Tibial nerve (tissue), 4 donors: ENCODE data around the gene GNG14. TPM values are rescaled to one million over a fixed set of nuclear protein-coding genes. Genes with fewer than 3 reads are reported as not detected.
"Not testable (repeated sequence)": the region's sequence is repeated elsewhere in the genome, so short reads cannot be mapped to it uniquely, and the experiment has no call there.

ENCODE experiments used
- DNase-seq, 2 donors: peaks; one replicate each; pipeline ENCODE4 v3.0.0-alpha.2; 2019; ENCODE audit warnings: low spot score in 2 of 2
- H3K27ac ChIP-seq, 4 donors: fragments of 200-600 bp; sonication (generic) in 3 of 4; one replicate each; pipeline ENCODE4 v1.5.1; 2017 to 2019; ENCODE audit warnings: mild to moderate bottlenecking in 1 of 4
- H3K27me3 ChIP-seq, 2 donors: fragments of 200-600 bp; sonication (generic) in 1 of 2; one replicate each; pipeline versions ENCODE4 v1.5.1 to v1.6.0; 2017 to 2019
- H3K36me3 ChIP-seq, 3 donors: fragments of 200-600 bp; sonication (generic); one replicate each; pipeline ENCODE4 v1.5.1; 2018 to 2019
- H3K4me1 ChIP-seq, 4 donors: fragments of 200-600 bp; sonication (generic) in 3 of 4; one replicate each; pipeline ENCODE4 v1.5.1; 2017 to 2019
- H3K4me3 ChIP-seq, 4 donors: fragments of 200-600 bp; sonication (generic) in 3 of 4; one replicate each; pipeline ENCODE4 v1.5.1; 2017 to 2019; ENCODE audit warnings: mild to moderate bottlenecking in 1 of 4, moderate library complexity in 1 of 4
- H3K9me3 ChIP-seq, 4 donors: fragments of 200-600 bp; sonication (generic) in 3 of 4; one replicate each; pipeline ENCODE4 v1.5.1; 2017 to 2019
- EP300 ChIP-seq, 2 donors: sonication (generic); formaldehyde crosslinking; IDR thresholded peaks; one replicate each; pipeline ENCODE4 v1.6.1; 2017; ENCODE audit warnings: antibody characterized with exemption in 2 of 2, mild to moderate bottlenecking in 1 of 2
- POLR2A ChIP-seq, 2 donors: fragments of 450-650 bp; IDR thresholded peaks; one replicate each; pipeline ENCODE4 v1.6.1; 2017; ENCODE audit warnings: antibody characterized with exemption in 2 of 2, mild to moderate bottlenecking in 2 of 2, moderate library complexity in 2 of 2
- WGBS, 2 donors: methylation state at CpG; one replicate each; pipeline ENCODE4 v1.1.5; 2018; 5-methylcytosine and 5-hydroxymethylcytosine counted together
- total RNA-seq, 4 donors: library from RNA; depleted of rRNA; stranded (reverse); fragments of >200 nt; gene quantifications; one replicate each; pipeline ENCODE4 v1.1.0, GENCODE V29; 2016
- TF ChIP-seq, protein P1 (sequence below), 5 experiments: fragments of 200-600 bp in 3 of 5; fragments of 450-650 bp in 2 of 5; sonication (generic) in 3 of 5; IDR thresholded peaks; one replicate each; pipeline ENCODE4 v1.5.1; 2016 to 2019; ENCODE audit warnings: antibody characterized with exemption in 5 of 5, mild to moderate bottlenecking in 3 of 5, moderate library complexity in 2 of 5

The GNG14 gene
- total RNA-seq, 4 donors from 2014 or later = not detected

- Histone ChIP-seq H3K36me3 (peaks cover 0 to 27% (median 0%) of the 10 kb centered on the region in 3 donors), H3K27me3 (no peaks in the 10 kb centered on the region), H3K27ac (peak within 1 kb of the TSS; percentile 89 to 97 (median 94)), H3K4me1 (peaks cover 0 to 50% (median 31%) of the 10 kb centered on the region in 4 donors), H3K9me3 (no peaks in the 10 kb centered on the region), H3K4me3 (peak within 1 kb of the TSS; percentile 68 to 93 (median 79))
- peak in 1 of 2 donors; percentile 15 for TF ChIP-seq EP300 (IDR thresholded peaks at IDR 0.05)
- TF ChIP-seq, protein P1, sequence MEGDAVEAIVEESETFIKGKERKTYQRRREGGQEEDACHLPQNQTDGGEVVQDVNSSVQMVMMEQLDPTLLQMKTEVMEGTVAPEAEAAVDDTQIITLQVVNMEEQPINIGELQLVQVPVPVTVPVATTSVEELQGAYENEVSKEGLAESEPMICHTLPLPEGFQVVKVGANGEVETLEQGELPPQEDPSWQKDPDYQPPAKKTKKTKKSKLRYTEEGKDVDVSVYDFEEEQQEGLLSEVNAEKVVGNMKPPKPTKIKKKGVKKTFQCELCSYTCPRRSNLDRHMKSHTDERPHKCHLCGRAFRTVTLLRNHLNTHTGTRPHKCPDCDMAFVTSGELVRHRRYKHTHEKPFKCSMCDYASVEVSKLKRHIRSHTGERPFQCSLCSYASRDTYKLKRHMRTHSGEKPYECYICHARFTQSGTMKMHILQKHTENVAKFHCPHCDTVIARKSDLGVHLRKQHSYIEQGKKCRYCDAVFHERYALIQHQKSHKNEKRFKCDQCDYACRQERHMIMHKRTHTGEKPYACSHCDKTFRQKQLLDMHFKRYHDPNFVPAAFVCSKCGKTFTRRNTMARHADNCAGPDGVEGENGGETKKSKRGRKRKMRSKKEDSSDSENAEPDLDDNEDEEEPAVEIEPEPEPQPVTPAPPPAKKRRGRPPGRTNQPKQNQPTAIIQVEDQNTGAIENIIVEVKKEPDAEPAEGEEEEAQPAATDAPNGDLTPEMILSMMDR (IDR thresholded peaks at IDR 0.05) = no peak
- WGBS, 2 donors = 3% methylated on average over 28 of the region's 28 CpGs
- DNase-seq = peak in 1 of 2 donors; percentile 40
Measured at GRCh38 chr19:12723641-12724426, 36.0 kb downstream of the GNG14 start, which contains the start of gene TNPO2. TSS of gene TNPO2 (minus strand) at chr19:12723932. CDS start at chr19:12720977, 2,955 bp downstream.

DNA sequence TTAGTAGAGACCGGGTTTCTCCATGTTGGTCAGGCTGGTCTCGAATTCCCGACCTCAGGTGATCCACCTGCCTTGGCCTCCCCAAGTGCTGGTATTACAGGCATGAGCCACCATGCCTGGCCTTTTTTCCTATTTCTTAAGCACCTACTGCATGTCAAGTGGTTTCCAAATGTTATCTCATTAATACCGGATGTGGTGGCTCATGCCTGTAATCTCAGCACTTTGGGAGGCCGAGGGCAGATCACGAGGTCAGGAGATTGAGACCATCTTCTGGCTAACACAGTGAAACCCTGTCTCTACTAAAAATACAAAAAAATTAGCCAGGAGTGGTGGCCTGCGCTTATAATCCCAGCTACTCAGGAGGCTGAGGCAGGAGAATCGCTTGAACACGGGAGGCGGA lies 37.8 kb downstream of the GNG14 start:
- H3K9me3 ChIP-seq, DNase-seq, H3K27me3 ChIP-seq, H3K27ac ChIP-seq, H3K4me3 ChIP-seq: not testable (repeated sequence)
- Histone ChIP-seq H3K36me3 (peaks cover 0 to 39% (median 0%) of the 10 kb centered on the region in 3 donors), H3K4me1 (peaks cover 0 to 36% (median 23%) of the 10 kb centered on the region in 4 donors)
- 91 to 96% methylated on average over 10 of the region's 10 CpGs for WGBS, 2 donors

DNA sequence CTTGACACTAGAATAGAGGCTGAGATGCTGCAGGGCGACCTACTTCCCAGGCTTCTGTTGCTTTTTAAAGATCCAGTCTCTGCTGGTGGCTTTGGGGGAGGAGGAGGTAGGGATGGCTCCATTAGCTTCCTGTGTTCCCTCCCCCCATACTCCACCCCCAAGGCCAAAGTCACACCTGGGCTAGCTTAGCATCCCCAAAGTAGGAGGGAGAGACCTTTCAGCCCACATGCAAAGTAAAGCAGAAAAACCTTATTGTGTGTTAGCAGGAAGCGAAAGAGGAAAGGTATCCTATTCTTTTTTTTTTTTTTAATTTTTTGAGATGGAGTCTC lies 39.2 kb downstream of the GNG14 start:
- 85 to 98% methylated on average over 2 of the region's 2 CpGs for WGBS, 2 donors
- peaks cover 0 to 51% (median 0%) of the 10 kb centered on the region in 3 donors for H3K36me3 ChIP-seq
- TF ChIP-seq EP300 (IDR thresholded peaks at IDR 0.05) = no peak
- no peak overlapping the region for H3K27ac ChIP-seq
- no peaks in the 10 kb centered on the region for H3K9me3 ChIP-seq
- peaks cover 0 to 39% (median 16%) of the 10 kb centered on the region in 4 donors for H3K4me1 ChIP-seq
- H3K4me3 ChIP-seq = no peak overlapping the region
- H3K27me3 ChIP-seq = no peaks in the 10 kb centered on the region
- DNase-seq = no peak

GRCh38 chr19:12727745-12728433 lies 40.1 kb downstream of the GNG14 start:
- Histone ChIP-seq H3K4me3 (no peak overlapping the region), H3K4me1 (peaks cover 0 to 46% (median 23%) of the 10 kb centered on the region in 4 donors), H3K9me3 (no peaks in the 10 kb centered on the region), H3K36me3 (peaks cover 0 to 51% (median 0%) of the 10 kb centered on the region in 3 donors), H3K27me3 (no peaks in the 10 kb centered on the region), H3K27ac (no peak overlapping the region)
- DNase-seq = no peak
- WGBS, 2 donors = 97% methylated on average over 9 of the region's 9 CpGs
- TF ChIP-seq, protein P1 (IDR thresholded peaks at IDR 0.05) = no peak
- TF ChIP-seq EP300 (IDR thresholded peaks at IDR 0.05) = no peak
- no peak for TF ChIP-seq POLR2A (IDR thresholded peaks at IDR 0.05)

GRCh38 chr19:12730064-12730463 lies 42.3 kb downstream of the GNG14 start:
- no peak for DNase-seq
- Histone ChIP-seq H3K27ac (no peak overlapping the region), H3K27me3 (no peaks in the 10 kb centered on the region), H3K4me1 (peaks cover 0 to 39% (median 19%) of the 10 kb centered on the region in 4 donors), H3K9me3 (no peaks in the 10 kb centered on the region), H3K4me3 (no peak overlapping the region), H3K36me3 (peaks cover 0 to 51% (median 0%) of the 10 kb centered on the region in 3 donors)
- no peak for TF ChIP-seq EP300 (IDR thresholded peaks at IDR 0.05)
- TF ChIP-seq POLR2A (IDR thresholded peaks at IDR 0.05) = no peak
- TF ChIP-seq, protein P1 (IDR thresholded peaks at IDR 0.05) = no peak
- 79 to 80% methylated on average over 3 of the region's 3 CpGs for WGBS, 2 donors

DNA sequence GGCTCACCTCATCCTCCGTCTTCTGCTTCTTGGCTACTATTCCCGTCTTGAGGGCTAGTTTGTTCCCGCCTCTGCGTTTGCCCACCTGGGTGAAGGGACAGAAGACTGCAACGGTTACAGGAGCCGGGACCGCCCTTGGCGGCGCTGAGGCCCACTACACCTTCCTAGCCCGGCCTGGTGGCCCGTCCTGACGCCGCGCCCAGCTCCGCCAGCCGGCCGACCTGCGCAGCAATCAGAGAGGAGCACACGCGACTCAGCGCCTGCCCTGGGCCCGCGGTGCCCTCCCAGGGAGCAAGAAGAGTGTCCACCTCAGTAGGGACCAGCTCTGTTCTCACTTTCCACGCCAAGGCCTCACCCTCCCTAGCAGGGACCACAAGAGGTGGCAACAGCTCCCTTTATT lies 43.5 kb downstream of the GNG14 start:
- H3K9me3 ChIP-seq = no peaks in the 10 kb centered on the region
- TF ChIP-seq, protein P1 (IDR thresholded peaks at IDR 0.05) = no peak
- TF ChIP-seq POLR2A (IDR thresholded peaks at IDR 0.05) = no peak
- no peak for TF ChIP-seq EP300 (IDR thresholded peaks at IDR 0.05)
- WGBS, 2 donors = 89 to 93% methylated on average over 24 of the region's 24 CpGs
- no peak for DNase-seq
- no peak overlapping the region for H3K4me3 ChIP-seq
- peaks cover 0 to 49% (median 22%) of the 10 kb centered on the region in 4 donors for H3K4me1 ChIP-seq
- H3K27ac ChIP-seq = no peak overlapping the region
- H3K27me3 ChIP-seq = no peaks in the 10 kb centered on the region
- peaks cover 0 to 51% (median 0%) of the 10 kb centered on the region in 3 donors for H3K36me3 ChIP-seq
